Activated CD4-positive, alpha-beta memory T cell treated with anti-CD3 and anti-CD28 coated beads for 36 hours (primary cell): ENCODE data around the gene GABARAPL1. TPM values are rescaled to one million over a fixed set of nuclear protein-coding genes. Genes with fewer than 3 reads are reported as not detected.
"Not testable (repeated sequence)": the region's sequence is repeated elsewhere in the genome, so short reads cannot be mapped to it uniquely, and the experiment has no call there.

Source experiments
- CTCF ChIA-PET: fragments of 350-600 bp; sonication (Branson Sonifier 250); formaldehyde crosslinking; loops from one replicate; lab custom pipeline; 2021; ENCODE audit warnings: antibody characterized with exemption, inconsistent platforms; lab: Charles Lee
- POLR2A ChIA-PET: fragments of 350-600 bp; sonication (Branson Sonifier 250); formaldehyde crosslinking; loops from one replicate; lab custom pipeline; 2021; ENCODE audit warnings: antibody characterized with exemption; lab: Charles Lee
- DNase-seq: peaks from one replicate; pipeline ENCODE4 v3.0.0-alpha.2; 2020
- H3K27ac Mint-ChIP-seq: one replicate; pipeline ENCODE4 v1.8.0; 2021; ENCODE audit warnings: mixed read lengths
- H3K27me3 Mint-ChIP-seq: one replicate; pipeline ENCODE4 v1.8.0; 2021; ENCODE audit warnings: mixed read lengths
- H3K36me3 Mint-ChIP-seq: one replicate; pipeline ENCODE4 v1.8.0; 2021; ENCODE audit warnings: mixed read lengths
- H3K4me1 Mint-ChIP-seq: one replicate; pipeline ENCODE4 v1.8.0; 2021; ENCODE audit warnings: low read depth, mixed read lengths
- H3K4me3 Mint-ChIP-seq: one replicate; pipeline ENCODE4 v1.8.0; 2021; ENCODE audit warnings: mild to moderate bottlenecking, mixed read lengths
- H3K9me3 Mint-ChIP-seq: one replicate; pipeline ENCODE4 v1.8.0; 2021; ENCODE audit warnings: mixed read lengths
- intact Hi-C: fragments of 100-400 bp; cut with micrococcal nuclease; formaldehyde crosslinking; loops from one replicate; pipeline ENCODE4 v1.15.1; 2023
- total RNA-seq, 2 experiments: library from RNA; stranded (reverse); gene quantifications; one replicate each; pipeline ENCODE4 v1.2.3, GENCODE V29; 2021

Gene GABARAPL1
- total RNA-seq, 2 experiments from 2014 or later: 7.2 to 8.9 TPM

DNA sequence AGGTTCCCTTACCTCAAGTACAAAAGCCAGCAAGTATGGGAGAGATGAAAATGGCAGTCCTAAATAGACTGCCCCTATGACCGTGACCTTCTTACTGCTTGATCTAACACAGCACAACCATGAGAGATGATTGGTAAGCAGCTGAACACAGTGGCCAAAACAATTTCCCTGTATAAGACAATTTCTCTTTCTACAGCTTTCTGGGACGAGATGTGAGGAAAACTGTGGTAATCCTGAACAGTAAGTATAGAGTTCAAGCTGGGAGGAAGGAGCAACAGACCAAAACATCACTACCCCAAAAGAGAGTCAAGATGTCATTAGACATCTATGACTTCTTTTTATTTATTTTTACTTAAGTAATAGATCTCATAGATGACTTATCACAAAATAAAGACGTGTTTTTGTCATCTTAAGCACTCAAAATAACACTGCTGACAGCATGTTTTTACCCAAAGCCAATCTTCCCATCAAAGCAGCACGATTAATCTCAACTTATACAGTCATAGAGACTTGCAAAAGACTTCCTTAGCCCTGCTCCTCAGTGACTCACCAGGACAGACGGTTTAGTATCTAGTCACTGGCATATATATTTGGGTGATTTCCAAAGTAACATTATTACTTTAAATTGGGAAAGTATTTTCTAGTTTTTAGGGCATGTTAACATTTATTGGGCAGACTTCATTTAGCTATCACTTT is 30.2 kb upstream of the GABARAPL1 start:
- CTCF ChIA-PET: interaction anchor here (4.6 kb wide), 1 partner anchor 30 kb away, joined by 19 read pairs; no protein-coding TSS in a partner anchor
- POLR2A ChIA-PET: no interaction called here
- Mint-ChIP-seq H3K27me3 (peaks cover 19% of the 10 kb centered on the region), H3K4me3 (no peak overlapping the region), H3K9me3 (no peaks in the 10 kb centered on the region), H3K36me3 (no peaks in the 10 kb centered on the region), H3K27ac (no peak overlapping the region), H3K4me1 (peaks cover 5% of the 10 kb centered on the region)
- DNase-seq: no peak
- intact Hi-C loops: no loop called here

DNA sequence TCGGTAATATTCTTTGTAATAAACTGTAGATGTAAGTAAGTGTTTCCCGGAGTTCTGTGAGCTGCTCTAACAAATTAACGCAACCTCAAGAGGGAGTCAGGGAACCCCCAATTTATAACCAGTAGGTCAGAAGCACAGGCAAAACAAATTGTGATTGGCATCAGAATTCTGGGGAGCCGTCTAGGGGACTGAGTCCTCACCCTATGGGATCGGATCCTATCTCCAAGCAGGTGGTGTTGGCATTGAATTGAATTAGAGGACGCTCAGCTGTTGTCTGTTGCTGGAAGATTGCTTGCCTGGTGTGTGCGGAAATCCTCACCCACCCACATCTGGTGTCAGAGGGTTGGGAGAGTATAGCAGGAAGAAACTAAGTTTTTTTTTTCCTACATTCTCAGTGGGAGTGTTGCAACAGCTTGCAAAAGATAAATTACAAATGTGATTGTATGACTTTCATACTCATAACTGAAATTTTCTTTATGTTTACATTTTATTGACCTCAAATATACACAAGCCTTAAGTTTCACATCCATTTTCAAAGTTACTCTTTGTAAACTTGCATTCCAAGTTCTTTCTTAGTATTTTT is 28.3 kb upstream of the GABARAPL1 start:
- peaks cover 17% of the 10 kb centered on the region for H3K27me3 Mint-ChIP-seq
- no peaks in the 10 kb centered on the region for H3K9me3 Mint-ChIP-seq
- H3K4me1 Mint-ChIP-seq: peaks cover 5% of the 10 kb centered on the region
- no peak overlapping the region for H3K4me3 Mint-ChIP-seq
- ChIA-PET POLR2A (no interaction called here), CTCF (interaction anchor here (4.6 kb wide), 1 partner anchor 31 kb away, joined by 19 read pairs; no protein-coding TSS in a partner anchor)
- H3K36me3 Mint-ChIP-seq: no peaks in the 10 kb centered on the region
- DNase-seq: no peak
- intact Hi-C loops: no loop called here
- no peak overlapping the region for H3K27ac Mint-ChIP-seq

DNA sequence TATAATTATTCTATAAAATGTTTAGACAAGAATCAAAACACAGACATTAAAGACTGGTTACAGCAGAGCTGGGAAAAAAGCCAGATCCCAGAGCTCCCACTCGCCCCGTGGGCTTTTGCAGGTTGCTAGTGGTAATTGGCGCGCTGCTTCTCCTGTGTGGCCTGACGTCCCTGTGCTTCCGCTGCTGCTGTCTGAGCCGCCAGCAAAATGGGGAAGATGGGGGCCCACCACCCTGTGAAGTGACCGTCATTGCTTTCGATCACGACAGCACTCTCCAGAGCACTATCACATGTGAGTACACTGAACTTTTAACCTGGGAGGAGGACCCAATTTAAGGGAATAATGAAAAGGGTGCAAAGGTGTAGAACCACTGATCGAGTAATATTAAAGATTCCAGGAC is 26.4 kb upstream of the GABARAPL1 start:
- Mint-ChIP-seq H3K4me3 (no peak overlapping the region), H3K4me1 (peaks cover 5% of the 10 kb centered on the region), H3K27me3 (peaks cover 14% of the 10 kb centered on the region), H3K27ac (no peak overlapping the region), H3K36me3 (no peaks in the 10 kb centered on the region), H3K9me3 (no peaks in the 10 kb centered on the region)
- intact Hi-C loops: no loop called here
- no peak for DNase-seq
- CTCF ChIA-PET: interaction anchor here (4.6 kb wide), 1 partner anchor 33 kb away, joined by 19 read pairs; no protein-coding TSS in a partner anchor
- POLR2A ChIA-PET: no interaction called here

DNA sequence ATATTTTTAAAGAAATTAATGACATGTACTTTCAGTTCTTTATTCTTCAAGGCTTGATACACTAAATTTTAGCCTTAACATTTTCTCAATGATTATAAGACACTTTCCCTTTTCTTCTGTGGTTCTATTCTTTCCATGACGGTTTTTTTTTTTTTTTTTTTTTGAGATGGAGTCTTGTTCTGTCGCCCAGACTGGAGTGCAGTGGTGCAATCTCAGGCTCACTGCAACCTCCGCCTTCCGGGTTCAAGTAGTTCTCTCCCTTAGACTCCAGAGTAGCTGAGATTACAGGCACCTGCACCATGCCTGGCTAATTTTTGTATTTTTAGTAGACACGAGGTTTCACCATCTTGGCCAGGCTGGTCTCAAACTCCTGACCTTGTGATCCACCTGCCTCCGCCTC is 25.7 kb upstream of the GABARAPL1 start:
- intact Hi-C loops, H3K4me1 Mint-ChIP-seq, H3K4me3 Mint-ChIP-seq: not testable (repeated sequence)

DNA sequence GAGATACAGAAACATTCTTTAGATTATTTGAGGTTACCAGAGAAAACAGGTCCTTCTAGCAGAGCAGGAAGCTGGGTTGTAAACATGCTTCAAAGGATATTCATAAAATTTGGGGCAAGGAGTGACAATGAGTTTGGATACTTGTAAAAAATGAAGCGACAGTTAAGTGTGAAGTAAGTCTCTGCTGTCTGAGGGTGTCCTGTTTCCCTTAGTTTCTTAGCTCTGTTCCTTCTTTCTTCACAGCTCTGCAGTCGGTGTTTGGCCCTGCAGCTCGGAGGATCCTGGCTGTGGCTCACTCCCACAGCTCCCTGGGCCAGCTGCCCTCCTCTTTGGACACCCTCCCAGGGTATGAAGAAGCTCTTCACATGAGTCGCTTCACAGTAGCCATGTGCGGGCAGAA is 23.0 kb upstream of the GABARAPL1 start:
- CTCF ChIA-PET: interaction anchor here (0.6 to 1.9 kb wide), 10 partner anchors 13 to 1104 kb away, joined by 3 to 14 read pairs (median 4); no protein-coding TSS in a partner anchor
- Mint-ChIP-seq H3K27me3 (peaks cover 13% of the 10 kb centered on the region), H3K4me1 (no peaks in the 10 kb centered on the region), H3K4me3 (no peak overlapping the region), H3K27ac (no peak overlapping the region), H3K36me3 (no peaks in the 10 kb centered on the region), H3K9me3 (no peaks in the 10 kb centered on the region)
- intact Hi-C loops: loop anchor here (1.0 to 2.0 kb wide), 2 partner anchors 36 to 375 kb away; no protein-coding TSS in a partner anchor
- no peak for DNase-seq
- POLR2A ChIA-PET: no interaction called here

More for the DNA sequence above, 25.7 kb upstream of the GABARAPL1 start:
- DNase-seq, H3K36me3 Mint-ChIP-seq, H3K9me3 Mint-ChIP-seq, CTCF ChIA-PET, H3K27ac Mint-ChIP-seq, POLR2A ChIA-PET: not testable (repeated sequence)
- H3K27me3 Mint-ChIP-seq: peaks cover 14% of the 10 kb centered on the region

DNA sequence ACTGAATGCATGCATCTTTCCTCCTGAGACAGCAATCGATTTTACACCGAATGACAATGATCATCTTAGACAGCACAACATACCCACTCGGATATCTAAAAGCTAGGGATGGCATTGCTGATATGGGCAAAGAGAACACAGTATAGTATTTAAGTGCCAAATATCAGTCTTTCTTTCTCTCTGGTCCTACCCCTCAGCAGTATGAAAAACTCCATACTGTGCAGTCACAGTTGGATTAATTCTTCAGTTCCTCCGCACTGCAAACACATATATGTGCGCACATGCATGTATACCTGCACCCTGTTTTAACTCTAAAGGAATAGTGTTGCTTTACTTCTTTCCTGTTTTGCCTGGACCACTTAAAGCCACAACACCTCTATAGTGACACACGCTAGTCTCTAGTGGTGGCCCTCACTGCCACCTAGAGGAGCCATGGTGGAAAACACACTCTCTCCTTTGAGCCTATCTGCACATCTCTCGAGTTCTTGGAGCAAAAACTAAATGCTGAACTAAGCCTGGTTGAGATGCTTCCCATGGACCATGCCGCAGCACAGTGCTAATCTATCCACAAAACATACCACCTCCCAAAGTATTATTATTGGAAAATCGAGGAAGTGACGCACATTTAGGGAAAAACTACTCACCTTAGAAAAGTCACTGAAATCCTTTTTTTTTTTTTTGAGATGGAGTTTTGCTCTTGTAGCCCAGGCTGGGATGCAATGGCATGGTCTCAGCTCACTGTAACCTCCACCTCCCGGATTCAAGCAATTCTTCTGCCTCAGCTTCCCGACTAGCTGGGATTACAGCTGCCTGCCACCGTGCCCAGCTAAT is 21.9 kb upstream of the GABARAPL1 start:
- intact Hi-C loops: loop anchor here (1.0 to 2.0 kb wide), 2 partner anchors 37 to 376 kb away; no protein-coding TSS in a partner anchor
- Mint-ChIP-seq H3K4me3 (no peak overlapping the region), H3K36me3 (no peaks in the 10 kb centered on the region), H3K27ac (no peak overlapping the region), H3K9me3 (no peaks in the 10 kb centered on the region), H3K27me3 (peaks cover 16% of the 10 kb centered on the region), H3K4me1 (no peaks in the 10 kb centered on the region)
- ChIA-PET CTCF (interaction anchor here (0.7 to 1.9 kb wide), 10 partner anchors 21 to 448 kb away, joined by 3 to 14 read pairs (median 5); no protein-coding TSS in a partner anchor), POLR2A (no interaction called here)
- peak; percentile 65 for DNase-seq

DNA sequence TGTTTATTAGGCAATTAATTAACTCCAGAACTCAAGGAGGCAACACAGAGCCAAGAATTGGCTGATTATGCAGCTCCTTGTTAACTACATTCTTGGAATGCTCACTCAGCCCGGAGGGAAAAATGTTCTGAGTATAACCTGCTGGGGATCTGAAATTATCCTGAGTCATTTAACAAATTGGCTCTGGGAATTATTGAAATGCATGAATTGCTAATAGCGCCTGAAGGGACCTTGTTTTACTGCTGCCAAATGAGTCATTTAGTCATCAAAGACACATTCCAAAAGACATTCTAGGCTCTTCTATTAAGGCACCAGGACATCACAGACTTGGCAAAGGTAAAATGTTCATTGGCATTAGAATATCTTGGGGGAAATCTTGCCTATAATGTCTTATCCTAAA is 20.8 kb upstream of the GABARAPL1 start:
- Mint-ChIP-seq H3K9me3 (no peaks in the 10 kb centered on the region), H3K4me3 (no peak overlapping the region), H3K36me3 (no peaks in the 10 kb centered on the region), H3K27me3 (peaks cover 13% of the 10 kb centered on the region), H3K27ac (no peak overlapping the region), H3K4me1 (peaks cover 2% of the 10 kb centered on the region)
- ChIA-PET POLR2A (no interaction called here), CTCF (interaction anchor here (1.0 to 1.3 kb wide), 3 partner anchors 22 to 39 kb away, joined by 4 to 8 read pairs (median 7); no protein-coding TSS in a partner anchor)
- intact Hi-C loops: loop anchor here (2.0 kb wide), 1 partner anchor 377 kb away; no protein-coding TSS in a partner anchor
- DNase-seq: no peak

DNA sequence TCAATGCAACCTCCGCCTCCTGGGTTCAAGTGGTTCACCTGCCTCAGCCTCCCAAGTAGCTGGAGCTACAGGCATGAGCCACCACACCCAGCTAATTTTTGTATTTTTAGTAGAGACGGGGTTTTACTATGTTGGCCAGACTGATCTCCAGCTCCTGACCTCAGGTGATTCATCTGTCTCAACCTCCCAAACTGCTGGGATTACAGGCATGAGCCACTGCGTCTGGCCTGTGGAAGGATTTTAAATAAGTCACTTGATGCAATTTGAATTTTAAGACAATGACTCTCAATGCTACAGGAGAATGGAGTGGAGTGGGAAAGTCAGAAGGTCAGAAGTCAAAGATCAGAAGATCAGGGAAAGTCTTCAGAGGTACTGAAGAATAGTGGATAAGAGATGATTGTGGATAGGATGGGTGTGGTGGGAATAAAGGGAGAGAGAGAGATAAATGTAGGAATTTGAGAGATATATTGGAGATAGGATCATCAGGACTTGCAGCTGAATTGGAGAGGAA is 18.5 kb upstream of the GABARAPL1 start:
- ChIA-PET CTCF (interaction anchor here (0.9 to 4.7 kb wide), 2 partner anchors 41 to 259 kb away, joined by 3 to 20 read pairs; no protein-coding TSS in a partner anchor), POLR2A (no interaction called here)
- H3K36me3 Mint-ChIP-seq: no peaks in the 10 kb centered on the region
- peaks cover 20% of the 10 kb centered on the region for H3K27me3 Mint-ChIP-seq
- H3K27ac Mint-ChIP-seq: no peak overlapping the region
- peaks cover 2% of the 10 kb centered on the region for H3K4me1 Mint-ChIP-seq
- H3K9me3 Mint-ChIP-seq: no peaks in the 10 kb centered on the region
- no peak for DNase-seq
- intact Hi-C loops: no loop called here
- no peak overlapping the region for H3K4me3 Mint-ChIP-seq

DNA sequence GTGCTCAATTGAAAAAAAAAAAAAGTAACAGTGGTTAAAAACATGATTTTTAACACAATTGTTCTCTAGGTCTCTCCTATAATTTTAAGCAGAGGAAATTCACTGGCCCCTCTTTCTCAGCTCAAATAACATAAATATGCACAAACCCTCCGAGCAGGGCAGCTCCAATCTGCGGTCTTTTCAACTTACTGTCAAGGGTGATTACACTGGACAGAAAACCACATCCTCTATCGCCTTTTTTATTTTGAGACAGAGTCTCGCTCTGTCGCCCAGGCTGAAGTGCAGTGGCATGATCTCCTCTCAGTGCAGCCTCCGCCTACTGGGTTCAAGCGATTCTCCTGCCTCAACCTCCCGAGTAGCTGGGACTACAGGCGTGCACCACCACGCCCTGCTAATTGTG is 16.5 kb upstream of the GABARAPL1 start:
- no peaks in the 10 kb centered on the region for H3K36me3 Mint-ChIP-seq
- H3K9me3 Mint-ChIP-seq: no peaks in the 10 kb centered on the region
- H3K4me3 Mint-ChIP-seq: no peak overlapping the region
- H3K4me1 Mint-ChIP-seq: peaks cover 2% of the 10 kb centered on the region
- H3K27ac Mint-ChIP-seq: no peak overlapping the region
- DNase-seq: no peak
- CTCF ChIA-PET: interaction anchor here (4.7 kb wide), 1 partner anchor 43 kb away, joined by 20 read pairs; no protein-coding TSS in a partner anchor
- peaks cover 19% of the 10 kb centered on the region for H3K27me3 Mint-ChIP-seq
- intact Hi-C loops: no loop called here
- POLR2A ChIA-PET: no interaction called here

DNA sequence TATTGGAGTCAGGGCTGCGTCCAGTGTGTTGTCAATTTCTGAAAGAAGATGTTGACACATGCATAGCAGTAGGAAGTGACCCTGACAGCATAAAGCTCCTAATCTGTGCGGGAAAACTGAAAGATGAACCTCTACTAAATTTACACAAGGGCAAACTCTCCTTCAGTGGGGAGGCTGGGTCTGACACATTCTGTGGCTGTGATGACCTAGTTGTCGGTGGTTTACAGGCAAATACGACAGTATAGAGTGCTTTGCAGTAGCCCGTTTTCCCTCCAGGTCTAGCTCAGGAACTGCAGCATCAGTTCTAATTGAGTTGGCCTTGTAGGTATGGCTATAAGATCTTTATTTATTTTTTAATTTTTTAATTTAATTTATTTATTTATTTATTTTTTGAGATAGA is 14.8 kb upstream of the GABARAPL1 start:
- Mint-ChIP-seq H3K36me3 (no peaks in the 10 kb centered on the region), H3K4me3 (no peak overlapping the region), H3K27ac (no peak overlapping the region), H3K27me3 (peaks cover 21% of the 10 kb centered on the region), H3K4me1 (peaks cover 2% of the 10 kb centered on the region), H3K9me3 (no peaks in the 10 kb centered on the region)
- ChIA-PET CTCF (interaction anchor here (0.6 to 4.7 kb wide), 2 partner anchors 45 to 364 kb away, joined by 3 to 20 read pairs; no protein-coding TSS in a partner anchor), POLR2A (no interaction called here)
- DNase-seq: no peak
- intact Hi-C loops: no loop called here

DNA sequence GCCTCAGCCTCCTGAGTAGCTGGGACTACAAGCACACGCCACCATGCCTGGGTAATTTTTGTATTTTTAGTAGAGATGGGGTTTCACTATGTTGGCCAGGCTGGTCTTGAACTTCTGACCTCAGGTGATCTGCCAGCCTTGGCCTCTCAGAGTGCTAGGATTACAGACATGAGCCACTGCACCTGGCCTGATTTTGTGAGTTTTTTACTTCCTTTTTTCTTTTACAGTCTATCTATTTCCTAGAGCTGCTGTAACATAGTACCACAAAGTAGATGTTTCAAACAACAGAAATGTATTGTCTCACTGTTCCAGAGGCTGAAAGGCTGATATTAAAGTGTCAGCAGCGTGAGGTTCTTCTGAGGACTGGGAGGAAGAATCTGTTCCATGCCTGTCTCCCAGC is 8.2 kb upstream of the GABARAPL1 start:
- H3K4me1 Mint-ChIP-seq, intact Hi-C loops, H3K27ac Mint-ChIP-seq: not testable (repeated sequence)

More for the DNA sequence above, 8.2 kb upstream of the GABARAPL1 start:
- H3K27me3 Mint-ChIP-seq, H3K4me3 Mint-ChIP-seq, H3K9me3 Mint-ChIP-seq, DNase-seq, POLR2A ChIA-PET, H3K36me3 Mint-ChIP-seq, CTCF ChIA-PET: not testable (repeated sequence)
